ENCODE results near the gene SEL1L3. TPM values are rescaled to one million over a fixed set of nuclear protein-coding genes. Genes with fewer than 3 reads are reported as not detected.

Gene SEL1L3
- total and polyA plus RNA-seq, 9 of the 15 experiments (the other 6 are each of a cell fraction or from before 2014, with no cell fraction given), result 10.0 to 44.3 (median 21.6) TPM

- no peaks in the 10 kb centered on the region for H3K27me3 ChIP-seq (ENCODE audit: control insufficient read depth in 2 of 2, insufficient read depth in 2 of 2, low read length in 2 of 2)
- no TSS peak for BruUV-seq (replicated peaks)
- H3K4me2 ChIP-seq (ENCODE audit: insufficient read depth, low read length), result no peak overlapping the region
- H4K20me1 ChIP-seq (replicated peaks; ENCODE audit: control insufficient read depth, insufficient read depth, low read length), result no peaks in the 10 kb centered on the region
- H3K79me2 ChIP-seq (ENCODE audit: control insufficient read depth, insufficient read depth, low read length), result no peaks in the 10 kb centered on the region
- H3K9me3 ChIP-seq (replicated peaks; ENCODE audit: control insufficient read depth, insufficient read depth, low read depth, low read length), result no peaks in the 10 kb centered on the region
- 74% methylated on average over 7 of the region's 8 CpGs for WGBS (ENCODE audit: insufficient coverage, low coverage, missing lambda C conversion rate)
- H3K4me3 ChIP-seq, result no peak overlapping the region
- H3K9ac ChIP-seq (ENCODE audit: insufficient read depth in 1 of 2, low read depth in 2 of 2, low read length in 2 of 2), result no peak overlapping the region
- FAIRE-seq (no peak), ATAC-seq (no peak), DNase-seq (ENCODE audit: extremely low read depth in 1 of 4, low spot score in 3 of 4) (no peak)
- H3K4me1 ChIP-seq (replicated peaks in 1 of 2; ENCODE audit: control insufficient read depth in 2 of 2, insufficient read depth in 2 of 2, low read length in 2 of 2), result no peaks in the 10 kb centered on the region
- TF ChIP-seq SNAPC5 (CRISPR knock-in tag; IDR thresholded peaks at IDR 0.05) (no peak), RFX7 (CRISPR knock-in tag; IDR thresholded peaks at IDR 0.05) (no peak), ZBTB8A (IDR thresholded peaks at IDR 0.05; ENCODE audit: partially characterized antibody) (no peak), NONO (IDR thresholded peaks at IDR 0.05; ENCODE audit: low read depth in 2 of 2, low read length in 1 of 2) (no peak), ATF3 (IDR thresholded peaks at IDR 0.05) (no peak), ATF3 (CRISPR knock-in tag; conservative IDR thresholded peaks at IDR 0.05) (no peak), STAT5A (IDR thresholded peaks at IDR 0.05; ENCODE audit: borderline replicate concordance, low read length) (no peak), PREB (CRISPR knock-in tag; IDR thresholded peaks at IDR 0.05) (no peak), SAFB (IDR thresholded peaks at IDR 0.05; ENCODE audit: borderline replicate concordance, low read depth, low read length) (no peak), ZSCAN32 (CRISPR knock-in tag; IDR thresholded peaks at IDR 0.05) (no peak), BCLAF1 (IDR thresholded peaks at IDR 0.05; ENCODE audit: borderline replicate concordance in 1 of 2, control insufficient read depth in 1 of 2, low read depth in 2 of 2, low read length in 1 of 2) (no peak), ZNF511 (CRISPR knock-in tag; IDR thresholded peaks at IDR 0.05) (no peak)
- POLR2A ChIA-PET, result no interaction called here
- H3K27ac ChIP-seq (ENCODE audit: extremely low read depth, low read depth, low read length), result no peak overlapping the region
- peaks cover 8% of the 10 kb centered on the region; the same call in 2 of the 3 replicates for H3K36me3 ChIP-seq (ENCODE audit: control insufficient read depth, insufficient read depth, low read length)
- in situ Hi-C loops (cut with MboI), result no loop called here
- no peaks in the 10 kb centered on the region for H3K9me1 ChIP-seq (ENCODE audit: control insufficient read depth, insufficient read depth, low read length)
- intact Hi-C loops (cut with micrococcal nuclease), result no loop called here
- H2AFZ ChIP-seq (ENCODE audit: low read depth, low read length), result no peak overlapping the region
- CTCF ChIA-PET (ENCODE audit: low intra/inter-chr PET ratio), result no interaction called here
Measured at GRCh38 chr4:25759101-25759500, 103.7 kb downstream of the SEL1L3 start.
